ENCODE measurements around the gene PRKAA1.

GRCh38 chr5:40827188-40827977, 29.2 kb upstream of the PRKAA1 start:
- TF ChIP-seq CTCF (conservative IDR thresholded peaks at IDR 0.05; ENCODE audit: low read depth, low read length), result no peak
- TF ChIP-seq ELK1 (IDR thresholded peaks at IDR 0.05; ENCODE audit: borderline replicate concordance, low read depth, low read length), result no peak
- no peak for TF ChIP-seq POLR2A (IDR thresholded peaks at IDR 0.05; ENCODE audit: low read depth, low read length)
- no peak for TF ChIP-seq CEBPB (IDR thresholded peaks at IDR 0.05; ENCODE audit: low read depth, low read length)
- TF ChIP-seq USF2 (IDR thresholded peaks at IDR 0.05; ENCODE audit: low read depth, low read length), result no peak
- no peak for TF ChIP-seq BHLHE40 (IDR thresholded peaks at IDR 0.05; ENCODE audit: low read depth, low read length)
- TF ChIP-seq RFX5 (IDR thresholded peaks at IDR 0.05; ENCODE audit: low read depth, low read length), result no peak
- no peak for TF ChIP-seq MXI1 (IDR thresholded peaks at IDR 0.05; ENCODE audit: borderline replicate concordance, low read depth, low read length)
- TF ChIP-seq SMC3 (IDR thresholded peaks at IDR 0.05; ENCODE audit: low read depth, low read length), result no peak
